Measurements from ENCODE around the gene PPP2R2B. TPM values are rescaled to one million over a fixed set of nuclear protein-coding genes. Genes with fewer than 3 reads are reported as not detected.

Gene PPP2R2B
- total and polyA plus RNA-seq, 2 experiments from 2014 or later: 14.4 to 21.1 TPM

GRCh38 chr5:146828385-146828784 is 50.2 kb downstream of the PPP2R2B start:
- DNase-seq (ENCODE audit: low read depth in 1 of 2, low spot score in 1 of 2): peak in 1 of 2 donors; percentile 65
- Histone ChIP-seq H3K36me3 (no peaks in the 10 kb centered on the region), H3K9me3 (ENCODE audit: low read depth) (no peaks in the 10 kb centered on the region), H3K4me3 (peak overlapping the region; percentile 13), H3K4me1 (ENCODE audit: low read depth) (peaks cover 29% of the 10 kb centered on the region), H3K27me3 (no peaks in the 10 kb centered on the region), H3K27ac (peak overlapping the region; percentile 72)
- TF ChIP-seq CTCF (IDR thresholded peaks at IDR 0.05; ENCODE audit: low read depth, low read length): no peak

GRCh38 chr5:146827901-146828300 is 50.7 kb downstream of the PPP2R2B start:
- no peak for TF ChIP-seq CTCF (IDR thresholded peaks at IDR 0.05; ENCODE audit: low read depth, low read length)
- H3K36me3 ChIP-seq: no peaks in the 10 kb centered on the region
- H3K9me3 ChIP-seq (ENCODE audit: low read depth): no peaks in the 10 kb centered on the region
- no peaks in the 10 kb centered on the region for H3K27me3 ChIP-seq
- DNase-seq (ENCODE audit: low read depth in 1 of 2, low spot score in 1 of 2): no peak
- H3K4me1 ChIP-seq (ENCODE audit: low read depth): peaks cover 24% of the 10 kb centered on the region
- H3K27ac ChIP-seq: peak overlapping the region; percentile 72
- peak overlapping the region; percentile 13 for H3K4me3 ChIP-seq

- no peak for TF ChIP-seq CTCF (IDR thresholded peaks at IDR 0.05; ENCODE audit: low read depth, low read length)
- Histone ChIP-seq H3K4me3 (no peak overlapping the region), H3K36me3 (no peaks in the 10 kb centered on the region), H3K4me1 (ENCODE audit: low read depth) (peaks cover 24% of the 10 kb centered on the region), H3K27me3 (no peaks in the 10 kb centered on the region), H3K9me3 (ENCODE audit: low read depth) (no peaks in the 10 kb centered on the region), H3K27ac (no peak overlapping the region)
- peak; percentile 55 to 85 for DNase-seq (ENCODE audit: low read depth in 1 of 2, low spot score in 1 of 2)
Observed at GRCh38 chr5:146825033-146825432, 53.5 kb downstream of the PPP2R2B start.

- Histone ChIP-seq H3K9me3 (ENCODE audit: low read depth) (no peaks in the 10 kb centered on the region), H3K4me1 (ENCODE audit: low read depth) (no peaks in the 10 kb centered on the region), H3K27me3 (no peaks in the 10 kb centered on the region), H3K27ac (no peak overlapping the region), H3K4me3 (no peak overlapping the region), H3K36me3 (no peaks in the 10 kb centered on the region)
- DNase-seq (ENCODE audit: low read depth in 1 of 2, low spot score in 1 of 2): no peak
- no peak for TF ChIP-seq CTCF (IDR thresholded peaks at IDR 0.05; ENCODE audit: low read depth, low read length)
Observed at GRCh38 chr5:146821732-146822131, 56.8 kb downstream of the PPP2R2B start.

- TF ChIP-seq CTCF (IDR thresholded peaks at IDR 0.05; ENCODE audit: low read depth, low read length): no peak
Observed at GRCh38 chr5:146820987-146821386, 57.6 kb downstream of the PPP2R2B start.

GRCh38 chr5:146818822-146819221 is 59.7 kb downstream of the PPP2R2B start:
- H3K4me3 ChIP-seq: no peak overlapping the region
- TF ChIP-seq CTCF (IDR thresholded peaks at IDR 0.05; ENCODE audit: low read depth, low read length): no peak
- no peaks in the 10 kb centered on the region for H3K36me3 ChIP-seq
- H3K27ac ChIP-seq: no peak overlapping the region
- no peaks in the 10 kb centered on the region for H3K27me3 ChIP-seq
- H3K4me1 ChIP-seq (ENCODE audit: low read depth): no peaks in the 10 kb centered on the region
- H3K9me3 ChIP-seq (ENCODE audit: low read depth): no peaks in the 10 kb centered on the region
- no peak for DNase-seq (ENCODE audit: low read depth in 1 of 2, low spot score in 1 of 2)

More at GRCh38 chr5:146820987-146821386, 57.6 kb downstream of the PPP2R2B start:
- no peaks in the 10 kb centered on the region for H3K27me3 ChIP-seq
- no peaks in the 10 kb centered on the region for H3K4me1 ChIP-seq (ENCODE audit: low read depth)
- no peaks in the 10 kb centered on the region for H3K36me3 ChIP-seq
- H3K4me3 ChIP-seq: no peak overlapping the region
- H3K27ac ChIP-seq: no peak overlapping the region
- DNase-seq (ENCODE audit: low read depth in 1 of 2, low spot score in 1 of 2): no peak
- no peaks in the 10 kb centered on the region for H3K9me3 ChIP-seq (ENCODE audit: low read depth)

All from cardiac muscle cell (in vitro differentiated cells and primary cell).